Mesenchymal stem cell (in vitro differentiated cells and primary cell): ENCODE measurements around the gene CHMP3.
A peak's percentile ranks its signal among the peaks of the same experiment; 100 is the strongest.

ENCODE experiments used
- DNase-seq: peaks from one replicate; pipeline ENCODE4 v3.0.0-alpha.2; 2013
- H2AFZ ChIP-seq: one replicate; pipeline ENCODE4 v1.6.1; 2013; ENCODE audit warnings: low read depth, mild to moderate bottlenecking, control low read depth, inconsistent platforms, low read length, moderate library complexity
- H2AK5ac ChIP-seq: 2 replicates; pipeline ENCODE4 v1.6.1; 2013; ENCODE audit warnings: low read length, moderate library complexity, mild to moderate bottlenecking, inconsistent platforms; ENCODE audit not compliant: severe bottlenecking
- H2BK120ac ChIP-seq: one replicate; pipeline ENCODE4 v1.6.1; 2013; ENCODE audit warnings: low read depth, mild to moderate bottlenecking, inconsistent platforms, low read length, moderate library complexity
- H2BK12ac ChIP-seq, 2 experiments: one replicate each; pipeline ENCODE4 v1.6.1; 2013; ENCODE audit warnings: inconsistent platforms in 2 of 2, low read length in 2 of 2, mild to moderate bottlenecking in 2 of 2, moderate library complexity in 2 of 2, control low read depth in 1 of 2
- H2BK15ac ChIP-seq: one replicate; pipeline ENCODE4 v1.6.1; 2013; ENCODE audit warnings: mild to moderate bottlenecking, low read depth, inconsistent platforms; ENCODE audit not compliant: poor library complexity, severe bottlenecking
- H2BK5ac ChIP-seq: 2 replicates; pipeline ENCODE4 v1.6.1; 2013; ENCODE audit warnings: low read depth, mild to moderate bottlenecking, low read length, control low read depth, inconsistent platforms; ENCODE audit not compliant: poor library complexity, severe bottlenecking
- H3K14ac ChIP-seq, 2 experiments: one replicate each; pipeline ENCODE4 v1.6.1; 2013; ENCODE audit warnings: inconsistent platforms in 2 of 2, low read length in 2 of 2, control low read depth in 1 of 2, mild to moderate bottlenecking in 1 of 2, moderate library complexity in 1 of 2
- H3K18ac ChIP-seq, 2 experiments: one replicate each; pipeline ENCODE4 v1.6.1; 2013; ENCODE audit warnings: inconsistent platforms in 2 of 2, low read length in 2 of 2, control low read depth in 1 of 2, low read depth in 1 of 2, mild to moderate bottlenecking in 1 of 2
- H3K23ac ChIP-seq, 2 experiments: one replicate each; pipeline ENCODE4 v1.6.1; 2013; ENCODE audit warnings: inconsistent platforms in 2 of 2, low read length in 2 of 2, mild to moderate bottlenecking in 2 of 2, moderate library complexity in 2 of 2, control low read depth in 1 of 2
- H3K27ac ChIP-seq: 2 replicates; pipeline ENCODE4 v1.5.1; 2013; ENCODE audit warnings: mild to moderate bottlenecking, moderate library complexity, low read length, control low read depth, inconsistent platforms; ENCODE audit not compliant: poor library complexity, severe bottlenecking
- H3K27me3 ChIP-seq, 2 experiments: 2 replicates each; pipeline versions ENCODE4 v1.6.1 to v1.7.0; 2013; ENCODE audit warnings: low read length in 2 of 2, mild to moderate bottlenecking in 2 of 2, moderate library complexity in 2 of 2, control low read depth in 1 of 2, inconsistent platforms in 1 of 2; ENCODE audit not compliant: control insufficient read depth in 1 of 2, insufficient read depth in 1 of 2
- H3K36me3 ChIP-seq, 2 experiments: 2 replicates each; pipeline versions ENCODE4 v1.6.1 to v1.7.0; 2013; ENCODE audit warnings: low read length in 2 of 2, control low read depth in 1 of 2, inconsistent platforms in 1 of 2, low read depth in 1 of 2, mild to moderate bottlenecking in 1 of 2; ENCODE audit not compliant: insufficient read depth in 2 of 2, control insufficient read depth in 1 of 2
- H3K4ac ChIP-seq, 2 experiments: one replicate each; pipeline ENCODE4 v1.6.1; 2013; ENCODE audit warnings: inconsistent platforms in 2 of 2, low read length in 2 of 2, mild to moderate bottlenecking in 2 of 2, moderate library complexity in 2 of 2, control low read depth in 1 of 2, low read depth in 1 of 2
- H3K4me1 ChIP-seq: 2 replicates; pipeline ENCODE4 v1.6.1; 2013; ENCODE audit warnings: low read depth, low read length, control low read depth; ENCODE audit not compliant: control insufficient read depth, insufficient read depth
- H3K4me2 ChIP-seq: 2 replicates; pipeline ENCODE4 v1.6.1; 2013; ENCODE audit warnings: low read length, mild to moderate bottlenecking, inconsistent platforms; ENCODE audit not compliant: poor library complexity, severe bottlenecking
- H3K4me3 ChIP-seq, 2 experiments: 2 replicates each; pipeline versions ENCODE4 v1.5.1 to v1.7.0; 2013; ENCODE audit warnings: low read length in 2 of 2, mild to moderate bottlenecking in 2 of 2, control low read depth in 1 of 2, low read depth in 1 of 2; ENCODE audit not compliant: insufficient read depth in 1 of 2
- H3K79me1 ChIP-seq: replicated peaks from 2 replicates; pipeline ENCODE4 v1.6.1; 2013; ENCODE audit warnings: mild to moderate bottlenecking, control low read depth, low read length, inconsistent platforms; ENCODE audit not compliant: poor library complexity, severe bottlenecking
- H3K9ac ChIP-seq: 2 replicates; pipeline ENCODE4 v1.7.0; 2013; ENCODE audit warnings: mild to moderate bottlenecking, low read length, moderate library complexity
- H3K9me3 ChIP-seq: 2 replicates; pipeline ENCODE4 v1.7.0; 2013; ENCODE audit warnings: mild to moderate bottlenecking, low read length; ENCODE audit not compliant: control insufficient read depth
- H4K8ac ChIP-seq: one replicate; pipeline ENCODE4 v1.6.1; 2013; ENCODE audit warnings: inconsistent platforms, mild to moderate bottlenecking, low read length, moderate library complexity
- H4K91ac ChIP-seq: one replicate; pipeline ENCODE4 v1.6.1; 2013; ENCODE audit warnings: mild to moderate bottlenecking, low read length, inconsistent platforms
- WGBS: methylation state at CpG from one replicate; pipeline ENCODE4 v1.1.7; 2013; ENCODE audit warnings: mixed read lengths; 5-methylcytosine and 5-hydroxymethylcytosine counted together

Gene CHMP3

GRCh38 chr2:86466306-86466705 lies 96.9 kb downstream of the CHMP3 start:
- peaks cover 27 to 98% of the 10 kb centered on the region in 2 experiments for H3K36me3 ChIP-seq
- H2BK120ac ChIP-seq = no peak overlapping the region
- H3K4me2 ChIP-seq = no peak overlapping the region
- no peaks in the 10 kb centered on the region for H3K9me3 ChIP-seq
- no peak overlapping the region for H4K8ac ChIP-seq
- no peak overlapping the region for H3K4ac ChIP-seq
- no peak overlapping the region for H3K9ac ChIP-seq
- no peak overlapping the region for H3K4me3 ChIP-seq
- no peak overlapping the region for H3K27ac ChIP-seq
- no peak overlapping the region for H4K91ac ChIP-seq
- no peaks in the 10 kb centered on the region for H3K4me1 ChIP-seq
- WGBS = 100% methylated on average over 1 of the region's 1 CpG
- H2AFZ ChIP-seq = no peak overlapping the region
- H3K18ac ChIP-seq = no peak overlapping the region
- H2BK12ac ChIP-seq = no peak overlapping the region
- no peak overlapping the region for H3K23ac ChIP-seq
- no peak overlapping the region for H2AK5ac ChIP-seq
- DNase-seq = no peak
- no peak overlapping the region for H3K14ac ChIP-seq
- peaks cover 24% of the 10 kb centered on the region for H3K79me1 ChIP-seq
- H3K27me3 ChIP-seq = no peaks in the 10 kb centered on the region
- H2BK15ac ChIP-seq = no peak overlapping the region
- no peak overlapping the region for H2BK5ac ChIP-seq

GRCh38 chr2:86464652-86465051 lies 98.6 kb downstream of the CHMP3 start:
- Histone ChIP-seq H3K9me3 (no peaks in the 10 kb centered on the region), H2BK15ac (no peak overlapping the region), H2AFZ (no peak overlapping the region), H2AK5ac (no peak overlapping the region), H2BK12ac (no peak overlapping the region), H3K14ac (no peak overlapping the region), H3K4me3 (no peak overlapping the region), H2BK5ac (no peak overlapping the region), H3K18ac (no peak overlapping the region), H2BK120ac (no peak overlapping the region), H4K91ac (no peak overlapping the region), H3K23ac (no peak overlapping the region), H3K27ac (no peak overlapping the region), H3K27me3 (no peaks in the 10 kb centered on the region), H3K4ac (no peak overlapping the region), H4K8ac (peak overlapping the region; percentile 47), H3K36me3 (peaks cover 28 to 100% of the 10 kb centered on the region in 2 experiments), H3K4me1 (no peaks in the 10 kb centered on the region), H3K79me1 (peaks cover 28% of the 10 kb centered on the region), H3K9ac (no peak overlapping the region), H3K4me2 (no peak overlapping the region)
- DNase-seq = no peak
- WGBS = 96% methylated on average over 3 of the region's 3 CpGs

DNA sequence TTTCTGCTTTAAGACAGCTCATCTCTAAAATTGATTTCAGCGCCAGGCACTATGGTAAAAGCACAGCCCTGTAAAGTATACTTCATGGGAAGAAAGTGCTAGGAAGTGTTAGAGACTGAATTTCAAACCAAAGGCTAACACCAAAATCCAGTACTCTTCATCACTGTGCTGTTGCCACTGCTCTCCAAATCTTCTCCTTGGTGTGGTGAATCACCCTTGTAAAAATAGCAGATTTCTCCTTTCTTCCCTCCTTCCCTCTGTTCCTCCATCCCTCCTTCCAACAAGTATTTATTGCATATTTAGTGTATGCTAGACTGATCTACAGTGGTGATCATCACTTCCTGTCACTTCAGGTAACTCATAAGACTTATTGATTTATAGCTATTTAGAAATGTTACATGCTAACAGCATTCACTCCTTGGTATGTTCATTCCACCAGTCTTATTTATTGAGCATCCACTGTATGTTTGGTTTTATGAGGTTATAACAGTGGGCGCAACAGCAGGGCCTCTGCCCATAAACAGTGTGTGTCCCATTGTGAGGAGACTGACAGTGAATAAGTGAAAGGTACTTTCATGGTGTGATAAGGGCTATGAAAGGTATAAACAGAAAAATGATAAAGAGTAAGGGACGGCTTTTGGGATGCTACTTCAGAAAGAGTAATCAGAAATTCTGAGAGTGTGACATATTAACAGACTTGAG lies 102.0 kb downstream of the CHMP3 start:
- H4K91ac ChIP-seq = no peak overlapping the region
- H4K8ac ChIP-seq = no peak overlapping the region
- no peak overlapping the region for H3K23ac ChIP-seq
- no peak overlapping the region for H3K4me2 ChIP-seq
- H3K18ac ChIP-seq = no peak overlapping the region
- H3K79me1 ChIP-seq = peaks cover 36% of the 10 kb centered on the region
- DNase-seq = no peak
- no peaks in the 10 kb centered on the region for H3K4me1 ChIP-seq
- H2BK5ac ChIP-seq = no peak overlapping the region
- H3K27me3 ChIP-seq = no peaks in the 10 kb centered on the region
- no peak overlapping the region for H3K4ac ChIP-seq
- H3K9ac ChIP-seq = no peak overlapping the region
- H2BK15ac ChIP-seq = no peak overlapping the region
- H3K27ac ChIP-seq = no peak overlapping the region
- no peak overlapping the region for H3K14ac ChIP-seq
- no peak overlapping the region for H2AFZ ChIP-seq
- H2BK120ac ChIP-seq = no peak overlapping the region
- H3K9me3 ChIP-seq = no peaks in the 10 kb centered on the region
- 98% methylated on average over 2 of the region's 3 CpGs for WGBS
- peaks cover 36 to 100% of the 10 kb centered on the region in 2 experiments for H3K36me3 ChIP-seq
- H2AK5ac ChIP-seq = no peak overlapping the region
- no peak overlapping the region for H2BK12ac ChIP-seq
- no peak overlapping the region for H3K4me3 ChIP-seq

GRCh38 chr2:86455181-86455580 lies 108.1 kb downstream of the CHMP3 start:
- H3K4me2 ChIP-seq = no peak overlapping the region
- 100% methylated on average over 3 of the region's 5 CpGs for WGBS
- peaks cover 33% of the 10 kb centered on the region for H3K79me1 ChIP-seq

More at GRCh38 chr2:86455181-86455580, 108.1 kb downstream of the CHMP3 start:
- H2BK120ac ChIP-seq = no peak overlapping the region
- no peak for DNase-seq
- H3K4me1 ChIP-seq = no peaks in the 10 kb centered on the region
- H2AFZ ChIP-seq = no peak overlapping the region
- no peak overlapping the region for H3K4ac ChIP-seq
- no peak overlapping the region for H2BK5ac ChIP-seq
- peaks cover 17 to 93% of the 10 kb centered on the region in 2 experiments for H3K36me3 ChIP-seq
- no peak overlapping the region for H3K18ac ChIP-seq
- no peak overlapping the region for H2BK12ac ChIP-seq
- no peak overlapping the region for H3K9ac ChIP-seq
- H3K23ac ChIP-seq = no peak overlapping the region
- H3K27ac ChIP-seq = no peak overlapping the region
- H2BK15ac ChIP-seq = no peak overlapping the region
- no peaks in the 10 kb centered on the region for H3K9me3 ChIP-seq
- H3K4me3 ChIP-seq = no peak overlapping the region
- H3K14ac ChIP-seq = no peak overlapping the region
- H4K8ac ChIP-seq = no peak overlapping the region
- no peaks in the 10 kb centered on the region for H3K27me3 ChIP-seq
- no peak overlapping the region for H2AK5ac ChIP-seq
- no peak overlapping the region for H4K91ac ChIP-seq
